Testis (tissue), 3 donors: ENCODE measurements around the gene IL17RE. TPM values are rescaled to one million over a fixed set of nuclear protein-coding genes. Genes with fewer than 3 reads are reported as not detected.
"Not testable (repeated sequence)": the region's sequence is repeated elsewhere in the genome, so short reads cannot be mapped to it uniquely, and the experiment has no call there.

ENCODE experiments used
- DNase-seq: peaks from one replicate; pipeline ENCODE4 v3.0.0-alpha.2; 2019
- H3K27ac ChIP-seq, 2 donors: fragments of 200-600 bp; sonication (generic); one replicate each; pipeline ENCODE4 v1.5.1; 2019
- H3K27me3 ChIP-seq: fragments of 200-600 bp; sonication (generic); one replicate; pipeline ENCODE4 v1.5.1; 2019
- H3K36me3 ChIP-seq: fragments of 200-600 bp; sonication (generic); one replicate; pipeline ENCODE4 v1.5.1; 2017; ENCODE audit warnings: low read depth; ENCODE audit errors: missing control alignments
- H3K4me1 ChIP-seq: fragments of 200-600 bp; sonication (generic); one replicate; pipeline ENCODE4 v1.5.1; 2019
- H3K4me3 ChIP-seq, 2 donors: fragments of 200-600 bp; sonication (generic); one replicate each; pipeline ENCODE4 v1.5.1; 2017 to 2019
- H3K9me3 ChIP-seq: fragments of 200-600 bp; sonication (generic); one replicate; pipeline ENCODE4 v1.5.1; 2017
- POLR2A ChIP-seq: fragments of 450-650 bp; IDR thresholded peaks from one replicate; pipeline ENCODE4 v1.6.1; 2017; ENCODE audit warnings: antibody characterized with exemption, mild to moderate bottlenecking, moderate library complexity
- WGBS, 2 donors: methylation state at CpG; one replicate each; pipeline ENCODE4 v1.1.5; 2018; 5-methylcytosine and 5-hydroxymethylcytosine counted together
- intact Hi-C: fragments of 100-400 bp; cut with DNase I; formaldehyde crosslinking; loops from one replicate; pipeline ENCODE4 v1.15.1; 2023; ENCODE audit warnings: low total_unique reads
- polyA plus RNA-seq: library from polyadenylated mRNA; stranded (reverse); fragments of 350-450 nt; fragmentation: Illumina TruSeq; extraction: RNeasy Lipid Tissue Mini Kit (QIAGEN cat#74804); gene quantifications from one replicate; pipeline ENCODE4 v1.2.3, GENCODE V29; 2014; ENCODE audit warnings: low read depth, low replicate concordance; ENCODE audit not compliant: insufficient read depth
- total RNA-seq, 2 donors: library from RNA; depleted of rRNA; stranded (reverse); fragments of >200 nt; gene quantifications; one replicate each; pipeline ENCODE4 v1.2.3, GENCODE V29; 2016
- TF ChIP-seq, protein P1 (sequence below), 3 experiments: fragments of 450-650 bp in 2 of 3; fragments of 200-600 bp in 1 of 3; sonication (generic) in 1 of 3; IDR thresholded peaks; one replicate each; pipeline ENCODE4 v1.5.1; 2016 to 2019; ENCODE audit warnings: antibody characterized with exemption in 3 of 3, mild to moderate bottlenecking in 2 of 3, moderate library complexity in 1 of 3

The IL17RE gene
- total and polyA plus RNA-seq, 3 donors from 2014 or later, result 0.43 to 1.8 (median 0.79) TPM

DNA sequence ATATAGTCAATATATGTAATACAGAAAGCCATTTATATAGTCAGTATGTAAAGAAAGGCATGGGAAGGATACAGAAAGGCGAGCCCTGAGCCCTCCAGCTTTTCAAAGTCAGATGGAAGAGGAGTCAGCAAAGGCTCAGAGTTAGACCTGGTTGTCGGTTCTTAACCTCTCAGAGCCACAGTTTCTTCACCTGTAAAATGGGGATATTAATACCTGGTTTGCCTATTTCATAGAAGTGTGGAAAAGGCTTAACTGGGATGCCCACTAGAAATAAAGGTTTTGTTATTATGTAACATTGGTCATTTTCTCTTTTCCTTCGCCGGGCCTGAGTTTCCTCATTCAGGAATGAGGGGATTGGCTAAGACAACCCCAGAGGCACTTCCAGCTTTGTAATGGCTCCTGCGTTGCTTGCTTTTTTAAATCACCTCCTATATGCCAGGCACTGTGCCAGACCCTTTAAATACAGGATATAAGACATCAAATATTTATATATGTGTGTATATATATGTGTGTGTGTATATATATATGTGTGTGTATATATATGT, 33.4 kb downstream of the IL17RE start:
- intact Hi-C loops, result no loop called here
- Histone ChIP-seq H3K9me3 (no peaks in the 10 kb centered on the region), H3K27ac (no peak overlapping the region), H3K36me3 (no peaks in the 10 kb centered on the region), H3K27me3 (no peaks in the 10 kb centered on the region), H3K4me1 (peaks cover 9% of the 10 kb centered on the region), H3K4me3 (no peak overlapping the region)
- no peak for TF ChIP-seq POLR2A
- TF ChIP-seq, protein P1, sequence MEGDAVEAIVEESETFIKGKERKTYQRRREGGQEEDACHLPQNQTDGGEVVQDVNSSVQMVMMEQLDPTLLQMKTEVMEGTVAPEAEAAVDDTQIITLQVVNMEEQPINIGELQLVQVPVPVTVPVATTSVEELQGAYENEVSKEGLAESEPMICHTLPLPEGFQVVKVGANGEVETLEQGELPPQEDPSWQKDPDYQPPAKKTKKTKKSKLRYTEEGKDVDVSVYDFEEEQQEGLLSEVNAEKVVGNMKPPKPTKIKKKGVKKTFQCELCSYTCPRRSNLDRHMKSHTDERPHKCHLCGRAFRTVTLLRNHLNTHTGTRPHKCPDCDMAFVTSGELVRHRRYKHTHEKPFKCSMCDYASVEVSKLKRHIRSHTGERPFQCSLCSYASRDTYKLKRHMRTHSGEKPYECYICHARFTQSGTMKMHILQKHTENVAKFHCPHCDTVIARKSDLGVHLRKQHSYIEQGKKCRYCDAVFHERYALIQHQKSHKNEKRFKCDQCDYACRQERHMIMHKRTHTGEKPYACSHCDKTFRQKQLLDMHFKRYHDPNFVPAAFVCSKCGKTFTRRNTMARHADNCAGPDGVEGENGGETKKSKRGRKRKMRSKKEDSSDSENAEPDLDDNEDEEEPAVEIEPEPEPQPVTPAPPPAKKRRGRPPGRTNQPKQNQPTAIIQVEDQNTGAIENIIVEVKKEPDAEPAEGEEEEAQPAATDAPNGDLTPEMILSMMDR (IDR thresholded peaks at IDR 0.05), result no peak
- WGBS, 2 donors, result 89 to 92% methylated on average over 5 of the region's 5 CpGs
- no peak for DNase-seq

DNA sequence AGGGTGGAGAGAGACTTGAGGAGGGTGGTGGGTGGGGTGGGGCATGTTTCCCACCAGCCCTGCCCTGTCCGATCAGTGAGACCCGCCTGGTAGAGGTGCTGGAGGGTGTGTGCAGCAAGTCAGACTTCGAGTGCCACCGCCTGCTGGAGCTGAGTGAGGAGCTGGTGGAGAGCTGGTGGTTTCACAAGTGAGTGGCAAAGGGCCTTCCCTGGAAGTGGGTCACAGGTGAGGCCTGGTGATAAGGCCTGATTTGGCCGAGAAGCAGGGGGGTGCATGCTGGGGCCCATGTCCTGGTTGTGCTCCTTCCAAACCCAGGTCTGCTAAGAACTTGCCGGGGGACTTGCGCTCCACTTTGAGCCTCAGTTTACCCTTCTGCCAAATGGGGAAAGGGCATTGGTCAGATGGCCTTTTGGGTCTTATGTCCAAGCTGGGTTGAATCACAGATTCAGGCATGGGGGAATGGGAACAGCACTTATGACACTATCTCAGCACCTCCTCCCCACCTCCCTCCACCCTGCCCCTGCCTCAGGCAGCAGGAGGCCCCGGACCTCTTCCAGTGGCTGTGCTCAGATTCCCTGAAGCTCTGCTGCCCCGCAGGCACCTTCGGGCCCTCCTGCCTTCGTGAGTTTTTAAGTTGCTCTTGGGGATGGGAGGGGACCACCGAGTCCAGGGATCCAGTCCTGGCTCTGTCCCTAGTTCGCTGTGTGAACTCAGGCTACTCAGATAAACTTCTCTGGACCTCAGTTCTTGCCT, 35.0 kb downstream of the IL17RE start:
- no peaks in the 10 kb centered on the region for H3K9me3 ChIP-seq
- DNase-seq, result no peak
- H3K27ac ChIP-seq, result no peak overlapping the region
- TF ChIP-seq, protein P1 (IDR thresholded peaks at IDR 0.05), result no peak
- no peak for TF ChIP-seq POLR2A
- intact Hi-C loops, result no loop called here
- H3K36me3 ChIP-seq, result no peaks in the 10 kb centered on the region
- 96 to 97% methylated on average over 5 to 12 of the region's 13 CpGs for WGBS, 2 donors
- no peak overlapping the region for H3K4me3 ChIP-seq
- peaks cover 9% of the 10 kb centered on the region for H3K4me1 ChIP-seq
- no peaks in the 10 kb centered on the region for H3K27me3 ChIP-seq

DNA sequence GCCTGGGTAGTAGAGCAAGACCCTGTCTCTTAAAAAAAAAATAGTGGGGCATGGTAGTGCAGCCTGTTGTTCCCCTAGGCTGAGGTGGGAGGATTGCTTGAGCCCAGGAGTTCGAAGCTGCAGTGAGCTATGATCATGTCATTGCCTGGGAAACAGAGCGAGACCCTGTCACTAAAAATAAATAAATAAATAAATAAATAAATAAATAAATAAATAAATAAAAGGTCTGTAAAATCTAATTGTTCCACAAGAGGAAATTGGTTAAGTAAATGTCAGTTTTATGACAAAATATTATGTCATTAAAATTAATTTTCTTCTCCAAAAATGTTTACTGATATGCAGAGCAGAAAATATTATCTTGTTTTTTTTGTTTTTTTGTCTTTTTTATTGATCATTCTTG, 36.3 kb downstream of the IL17RE start:
- Histone ChIP-seq H3K9me3 (no peaks in the 10 kb centered on the region), H3K36me3 (no peaks in the 10 kb centered on the region), H3K27me3 (no peaks in the 10 kb centered on the region), H3K4me1 (peaks cover 9% of the 10 kb centered on the region), H3K4me3 (no peak overlapping the region), H3K27ac (no peak overlapping the region)
- intact Hi-C loops, result no loop called here
- TF ChIP-seq, protein P1 (IDR thresholded peaks at IDR 0.05), result no peak
- no peak for TF ChIP-seq POLR2A
- DNase-seq, result no peak
- WGBS, 2 donors, result 96 to 98% methylated on average over 2 of the region's 2 CpGs

DNA sequence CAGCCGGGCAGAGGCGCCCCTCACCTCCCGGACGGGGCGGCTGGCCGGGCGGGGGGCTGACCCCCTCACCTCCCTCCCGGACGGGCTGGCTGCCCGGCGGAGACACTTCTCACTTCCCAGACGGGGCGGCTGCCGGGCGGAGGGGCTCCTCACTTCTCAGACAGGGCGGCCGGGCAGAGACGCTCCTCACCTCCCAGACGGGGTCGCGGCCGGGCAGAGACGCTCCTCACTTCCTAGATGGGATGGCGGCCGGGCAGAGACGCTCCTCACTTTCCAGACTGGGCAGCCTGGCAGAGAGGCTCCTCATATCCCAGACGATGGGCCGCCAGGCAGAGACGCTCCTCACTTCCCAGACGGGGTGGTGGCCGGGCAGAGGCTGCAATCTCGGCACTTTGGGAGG, 37.3 kb downstream of the IL17RE start:
- DNase-seq, H3K27ac ChIP-seq, H3K4me3 ChIP-seq, H3K4me1 ChIP-seq, H3K36me3 ChIP-seq, H3K27me3 ChIP-seq, intact Hi-C loops, H3K9me3 ChIP-seq: not testable (repeated sequence)
- 97 to 100% methylated on average over 2 to 32 of the region's 32 CpGs for whole genome bisulfite sequencing, 2 donors

DNA sequence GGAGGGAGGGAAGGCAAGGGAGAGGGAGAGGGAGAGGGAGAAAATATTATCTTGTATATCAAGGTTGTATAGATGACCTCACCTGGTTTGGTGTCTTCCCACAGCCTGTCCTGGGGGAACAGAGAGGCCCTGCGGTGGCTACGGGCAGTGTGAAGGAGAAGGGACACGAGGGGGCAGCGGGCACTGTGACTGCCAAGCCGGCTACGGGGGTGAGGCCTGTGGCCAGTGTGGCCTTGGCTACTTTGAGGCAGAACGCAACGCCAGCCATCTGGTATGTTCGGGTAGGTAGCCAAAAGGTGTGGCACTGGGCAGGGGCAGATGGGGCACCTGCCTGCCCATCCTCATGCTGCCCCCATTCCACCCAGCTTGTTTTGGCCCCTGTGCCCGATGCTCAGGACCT, 38.1 kb downstream of the IL17RE start:
- intact Hi-C loops, result no loop called here
- Histone ChIP-seq H3K27ac (no peak overlapping the region), H3K36me3 (no peaks in the 10 kb centered on the region), H3K9me3 (no peaks in the 10 kb centered on the region), H3K4me1 (no peaks in the 10 kb centered on the region), H3K27me3 (no peaks in the 10 kb centered on the region), H3K4me3 (no peak overlapping the region)
- TF ChIP-seq, protein P1 (IDR thresholded peaks at IDR 0.05), result no peak
- no peak for TF ChIP-seq POLR2A
- 90 to 93% methylated on average over 10 of the region's 10 CpGs for WGBS, 2 donors
- DNase-seq, result no peak
